B cell (primary cell): ENCODE results near the gene PAEP. TPM values are rescaled to one million over a fixed set of nuclear protein-coding genes. Genes with fewer than 3 reads are reported as not detected.

ENCODE experiments used
- ATAC-seq: fragments of 200-7000 bp; cut with Tn5 transposase; one replicate; pipeline ENCODE4 v1.10.0; 2021; ENCODE audit warnings: low read depth, mild to moderate bottlenecking, moderate number of reproducible peaks, moderate library complexity
- CTCF ChIA-PET: fragments of 350-600 bp; sonication (Branson Sonifier 250); formaldehyde crosslinking; loops from one replicate; lab custom pipeline; 2021; ENCODE audit warnings: antibody characterized with exemption, inconsistent platforms; lab: Charles Lee
- POLR2A ChIA-PET: fragments of 350-600 bp; sonication (Branson Sonifier 250); formaldehyde crosslinking; loops from one replicate; lab custom pipeline; 2021; ENCODE audit warnings: antibody characterized with exemption; lab: Charles Lee
- DNase-seq: peaks from one replicate; pipeline ENCODE4 v3.0.0; 2013
- H2AFZ ChIP-seq: 2 replicates; pipeline ENCODE4 v1.6.1; 2012; ENCODE audit warnings: mild to moderate bottlenecking, low read depth, low read length; ENCODE audit not compliant: insufficient read depth, poor library complexity, severe bottlenecking
- H3K27ac ChIP-seq, 2 donors: 1 replicate in 1 of 2; 2 replicates in 1 of 2; pipeline ENCODE4 v1.5.1; 2012 to 2013; ENCODE audit warnings: low read length in 2 of 2, mild to moderate bottlenecking in 2 of 2, moderate library complexity in 1 of 2
- H3K27me3 ChIP-seq, 4 experiments: fragments of 200-600 bp in 1 of 4; sonication (generic) in 1 of 4; replicated peaks in 1 of 4; 1 replicate in 2 of 4; 2 replicates in 2 of 4; pipeline versions ENCODE4 v1.6.1 to v1.7.0; 2013 to 2016; ENCODE audit warnings: low read length in 3 of 4, mild to moderate bottlenecking in 2 of 4, mixed read lengths in 1 of 4, moderate library complexity in 1 of 4; ENCODE audit not compliant: insufficient read depth in 4 of 4, control insufficient read depth in 3 of 4; ENCODE audit errors: control extremely low read depth in 1 of 4
- H3K36me3 ChIP-seq, 2 experiments: replicated peaks in 1 of 2; 1 replicate in 1 of 2; 2 replicates in 1 of 2; pipeline versions ENCODE4 v1.6.1 to v1.7.1; 2013; ENCODE audit warnings: low read length in 1 of 2; ENCODE audit not compliant: insufficient read depth in 2 of 2, control insufficient read depth in 1 of 2; ENCODE audit errors: control extremely low read depth in 1 of 2, extremely low read depth in 1 of 2
- H3K4me1 ChIP-seq, 2 donors: fragments of 200-600 bp in 1 of 2; sonication (generic) in 1 of 2; 1 replicate in 1 of 2; 2 replicates in 1 of 2; pipeline versions ENCODE4 v1.5.1 to v1.6.1; 2013 to 2017; ENCODE audit warnings: low read length in 2 of 2; ENCODE audit not compliant: control insufficient read depth in 2 of 2, insufficient read depth in 2 of 2
- H3K4me2 ChIP-seq: replicated peaks from 2 replicates; pipeline ENCODE3; 2012; ENCODE audit warnings: mild to moderate bottlenecking, low read depth, low read length; ENCODE audit not compliant: poor library complexity, severe bottlenecking
- H3K4me3 ChIP-seq, 5 experiments: fragments of 200-600 bp in 1 of 5; sonication (generic) in 1 of 5; 1 replicate in 3 of 5; 2 replicates in 2 of 5; pipeline versions ENCODE4 v1.5.1 to v1.7.0; 2011 to 2016; ENCODE audit warnings: low read length in 4 of 5, mild to moderate bottlenecking in 4 of 5, low read depth in 2 of 5, control low read depth in 1 of 5, moderate library complexity in 1 of 5; ENCODE audit not compliant: insufficient read depth in 1 of 5; ENCODE audit errors: control extremely low read depth in 1 of 5, extremely low read depth in 1 of 5
- H3K79me2 ChIP-seq: fragments of 200-600 bp; sonication (generic); one replicate; pipeline ENCODE4 v1.6.0; 2016; ENCODE audit warnings: low read length; ENCODE audit not compliant: control insufficient read depth, insufficient read depth
- H3K9ac ChIP-seq: fragments of 200-600 bp; sonication (generic); 2 replicates; pipeline ENCODE4 v1.6.1; 2017; ENCODE audit warnings: mild to moderate bottlenecking, low read length, moderate library complexity
- H3K9me3 ChIP-seq, 3 donors: one replicate each; pipeline versions ENCODE4 v1.6.1 to v1.7.1; 2013; ENCODE audit warnings: low read length in 2 of 3; ENCODE audit not compliant: control insufficient read depth in 2 of 3, insufficient read depth in 1 of 3; ENCODE audit errors: control extremely low read depth in 1 of 3
- H4K20me1 ChIP-seq: 2 replicates; pipeline ENCODE4 v1.6.0; 2012; ENCODE audit warnings: mild to moderate bottlenecking, low read length; ENCODE audit not compliant: insufficient read depth, control insufficient read depth, poor library complexity, severe bottlenecking
- H3K27ac Mint-ChIP-seq: one replicate; pipeline ENCODE4 v1.8.0; 2021; ENCODE audit warnings: mixed read lengths
- H3K27me3 Mint-ChIP-seq: one replicate; pipeline ENCODE4 v1.8.0; 2021; ENCODE audit warnings: mixed read lengths
- H3K4me1 Mint-ChIP-seq: one replicate; pipeline ENCODE4 v1.8.0; 2021; ENCODE audit warnings: mixed read lengths
- H3K4me3 Mint-ChIP-seq: one replicate; pipeline ENCODE4 v1.8.0; 2021; ENCODE audit warnings: mixed read lengths
- H3K9me3 Mint-ChIP-seq: one replicate; pipeline ENCODE4 v1.8.0; 2022; ENCODE audit warnings: mixed read lengths; ENCODE audit not compliant: insufficient read depth
- CTCF ChIP-seq: fragments of 200-600 bp; IDR thresholded peaks from one replicate; pipeline ENCODE4 v1.8.0; 2022; ENCODE audit warnings: antibody characterized with exemption, mild to moderate bottlenecking
- EZH2 ChIP-seq: IDR thresholded peaks from 2 replicates; pipeline ENCODE4 v1.6.1; 2012; ENCODE audit warnings: borderline replicate concordance, low read depth, mild to moderate bottlenecking, moderate library complexity, low read length; ENCODE audit not compliant: insufficient read depth, poor library complexity, severe bottlenecking
- WGBS: methylation state at CpG from one replicate; pipeline ENCODE4 v1.1.5; 2013; ENCODE audit warnings: missing lambda C conversion rate; ENCODE audit not compliant: insufficient coverage; 5-methylcytosine and 5-hydroxymethylcytosine counted together
- intact Hi-C: fragments of 100-400 bp; cut with micrococcal nuclease; formaldehyde crosslinking; loops from one replicate; pipeline ENCODE4 v1.10.0; 2022
- polyA plus RNA-seq: library from polyadenylated mRNA; depleted of rRNA; stranded (reverse); fragments of >200 nt; gene quantifications from 2 replicates; pipeline ENCODE4 v1.2.3, GENCODE V29; 2012
- total RNA-seq, 2 donors: library from RNA; stranded (reverse); fragments of 120-200 nt in 1 of 2; gene quantifications; 1 replicate in 1 of 2; 2 replicates in 1 of 2; pipeline versions ENCODE4 v1.2.3 to v1.2.4, GENCODE V29; 2013 to 2022

The PAEP gene
- total and polyA plus RNA-seq, 2 donors (not counting 1 experiment from before 2014, with no cell fraction given): not detected

- Histone ChIP-seq H3K27ac (no peak overlapping the region), H2AFZ (no peak overlapping the region), H4K20me1 (no peaks in the 10 kb centered on the region), H3K36me3 (no peaks in the 10 kb centered on the region), H3K4me2 (no peak overlapping the region), H3K27me3 (peaks cover 0 to 3% (median 0%) of the 10 kb centered on the region in 4 experiments), H3K9ac (no peak overlapping the region), H3K4me3 (no peak overlapping the region), H3K79me2 (no peaks in the 10 kb centered on the region), H3K9me3 (peaks cover 0 to 8% (median 0%) of the 10 kb centered on the region in 3 donors), H3K4me1 (no peaks in the 10 kb centered on the region)
- DNase-seq (no peak), ATAC-seq (no peak)
- whole genome bisulfite sequencing: 80% methylated on average over 4 of the region's 5 CpGs
- Mint-ChIP-seq H3K4me3 (no peak overlapping the region), H3K27me3 (peaks cover 25% of the 10 kb centered on the region), H3K4me1 (no peaks in the 10 kb centered on the region), H3K9me3 (no peaks in the 10 kb centered on the region), H3K27ac (no peak overlapping the region)
- CTCF ChIA-PET: interaction anchor here (2.7 kb wide), 1 partner anchor 26 kb away, joined by 8 read pairs; no protein-coding TSS in a partner anchor
- intact Hi-C loops: no loop called here
- POLR2A ChIA-PET: no interaction called here
- TF ChIP-seq CTCF (no peak), EZH2 (no peak)
Observed at GRCh38 chr9:135530146-135530545, 31.4 kb upstream of the PAEP start.

- Mint-ChIP-seq H3K27ac (no peak overlapping the region), H3K4me3 (no peak overlapping the region), H3K4me1 (no peaks in the 10 kb centered on the region), H3K27me3 (peaks cover 26% of the 10 kb centered on the region), H3K9me3 (no peaks in the 10 kb centered on the region)
- Histone ChIP-seq H3K4me1 (no peaks in the 10 kb centered on the region), H4K20me1 (no peaks in the 10 kb centered on the region), H3K36me3 (no peaks in the 10 kb centered on the region), H3K9me3 (peaks cover 0 to 8% (median 0%) of the 10 kb centered on the region in 3 donors), H3K79me2 (no peaks in the 10 kb centered on the region), H3K27me3 (peaks cover 0 to 3% (median 0%) of the 10 kb centered on the region in 4 experiments), H3K27ac (no peak overlapping the region), H3K9ac (no peak overlapping the region), H3K4me2 (no peak overlapping the region), H2AFZ (no peak overlapping the region), H3K4me3 (no peak overlapping the region)
- 97% methylated on average over 10 of the region's 10 CpGs for WGBS
- no peak for ATAC-seq
- CTCF ChIA-PET: interaction anchor here (2.7 kb wide), 1 partner anchor 26 kb away, joined by 8 read pairs; no protein-coding TSS in a partner anchor
- DNase-seq: no peak
- TF ChIP-seq EZH2 (no peak), CTCF (no peak)
- POLR2A ChIA-PET: no interaction called here
- intact Hi-C loops: no loop called here
Observed at GRCh38 chr9:135531096-135531495, 30.5 kb upstream of the PAEP start.
